Thoracic aorta (tissue), 2 donors: ENCODE results near the gene ATRN. TPM values are rescaled to one million over a fixed set of nuclear protein-coding genes. Genes with fewer than 3 reads are reported as not detected.

Experiments used
- ATAC-seq: fragments of 150-250 bp; one replicate; pipeline ENCODE4 v1.8.0; 2017; ENCODE audit warnings: low read depth; ENCODE audit not compliant: insufficient number of reproducible peaks, low FRiP score
- DNase-seq: peaks from one replicate; pipeline ENCODE4 v3.0.0-alpha.2; 2020; ENCODE audit warnings: low spot score
- H3K27ac ChIP-seq, 2 donors: fragments of 200-600 bp; sonication (generic); 1 replicate in 1 of 2; 2 replicates in 1 of 2; pipeline ENCODE4 v1.5.1; 2016; ENCODE audit warnings: mild to moderate bottlenecking in 2 of 2, moderate library complexity in 2 of 2
- H3K27me3 ChIP-seq: fragments of 200-600 bp; sonication (generic); replicated peaks from 2 replicates; pipeline ENCODE4 v1.6.0; 2016; ENCODE audit warnings: mild to moderate bottlenecking; ENCODE audit not compliant: insufficient read depth
- H3K36me3 ChIP-seq: fragments of 200-600 bp; sonication (generic); one replicate; pipeline ENCODE4 v1.5.1; 2016
- H3K4me1 ChIP-seq, 2 donors: fragments of 200-600 bp; sonication (generic); 1 replicate in 1 of 2; 2 replicates in 1 of 2; pipeline versions ENCODE4 v1.5.1 to v1.6.0; 2016; ENCODE audit warnings: low read depth in 2 of 2, mild to moderate bottlenecking in 1 of 2; ENCODE audit not compliant: control insufficient read depth in 1 of 2
- H3K4me3 ChIP-seq: fragments of 200-600 bp; sonication (generic); 2 replicates; pipeline ENCODE4 v1.5.1; 2016; ENCODE audit warnings: mild to moderate bottlenecking
- H3K9me3 ChIP-seq: fragments of 200-600 bp; sonication (generic); 2 replicates; pipeline ENCODE4 v1.5.1; 2016
- CTCF ChIP-seq: fragments of 200-600 bp; sonication (generic); IDR thresholded peaks from one replicate; pipeline ENCODE4 v1.5.1; 2019; ENCODE audit warnings: antibody characterized with exemption
- total RNA-seq, 2 donors: library from RNA; depleted of rRNA; stranded (reverse); fragments of >200 nt; gene quantifications; one replicate each; pipeline versions ENCODE4 v1.1.0 to v1.2.3, GENCODE V29; 2016

ATRN gene
- total RNA-seq, 2 donors from 2014 or later: 25.0 to 32.9 TPM

- no peak for TF ChIP-seq CTCF
- H3K36me3 ChIP-seq: no peaks in the 10 kb centered on the region
- DNase-seq (no peak), ATAC-seq (no peak)
- H3K27ac ChIP-seq: no peak overlapping the region
- no peaks in the 10 kb centered on the region for H3K9me3 ChIP-seq
- H3K4me3 ChIP-seq: no peak overlapping the region
- H3K27me3 ChIP-seq: no peaks in the 10 kb centered on the region
- peaks cover 0 to 9% of the 10 kb centered on the region in 2 donors for H3K4me1 ChIP-seq
These were observed 188.1 kb downstream of the ATRN start for GRCh38 chr20:3658716-3659491.

- H3K36me3 ChIP-seq: no peaks in the 10 kb centered on the region
- peaks cover 0 to 9% of the 10 kb centered on the region in 2 donors for H3K4me1 ChIP-seq
- ATAC-seq (no peak), DNase-seq (no peak)
- no peaks in the 10 kb centered on the region for H3K27me3 ChIP-seq
- no peaks in the 10 kb centered on the region for H3K9me3 ChIP-seq
- TF ChIP-seq CTCF: no peak
- no peak overlapping the region for H3K4me3 ChIP-seq
- H3K27ac ChIP-seq: no peak overlapping the region
These were observed 188.9 kb downstream of the ATRN start for GRCh38 chr20:3659492-3660261.

DNA sequence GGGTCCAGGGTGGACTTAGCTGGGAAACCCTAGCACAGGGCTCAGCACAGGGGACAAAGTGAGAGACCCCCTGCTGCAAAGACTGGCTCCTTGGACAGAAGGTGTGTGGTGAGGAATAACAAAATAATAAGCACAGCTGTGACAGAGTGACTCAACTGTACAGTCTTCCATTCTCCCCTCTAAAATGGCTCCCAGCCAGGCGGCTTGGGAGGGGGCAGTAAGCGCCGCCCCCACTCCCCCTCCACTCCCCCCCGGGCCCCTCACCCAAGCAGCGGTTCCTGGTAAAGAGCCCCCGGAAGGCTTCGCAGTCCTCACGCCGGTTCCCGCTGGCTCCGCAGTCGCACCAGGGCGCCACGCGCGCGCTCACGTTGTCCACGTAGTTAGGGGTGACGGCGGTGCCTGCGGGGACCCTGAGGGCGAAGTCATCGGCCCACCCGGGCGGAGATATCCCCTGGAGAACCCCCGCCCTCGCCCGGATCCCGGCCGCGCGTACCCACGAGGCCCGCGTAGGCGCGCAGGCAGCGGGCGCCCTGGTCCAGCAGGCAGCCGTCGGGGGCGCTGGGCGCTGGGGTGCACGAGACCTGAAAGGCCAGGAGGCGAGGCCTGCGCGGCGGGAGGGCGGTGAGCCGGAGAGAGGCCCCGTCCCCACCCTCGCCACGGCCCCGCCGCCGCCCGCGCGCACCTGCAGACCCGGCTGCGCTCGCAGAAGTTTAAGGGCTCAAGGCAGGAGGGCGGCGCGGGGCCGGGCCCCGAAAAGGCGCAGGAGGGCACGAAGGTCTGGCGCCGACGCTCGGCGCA, 189.6 kb downstream of the ATRN start:
- Histone ChIP-seq H3K27ac (no peak overlapping the region), H3K9me3 (no peaks in the 10 kb centered on the region), H3K4me3 (no peak overlapping the region), H3K27me3 (no peaks in the 10 kb centered on the region), H3K4me1 (peaks cover 0 to 9% of the 10 kb centered on the region in 2 donors), H3K36me3 (no peaks in the 10 kb centered on the region)
- no peak for DNase-seq
- no peak for ATAC-seq
- TF ChIP-seq CTCF: no peak

- Histone ChIP-seq H3K4me3 (no peak overlapping the region), H3K4me1 (peaks cover 0 to 9% of the 10 kb centered on the region in 2 donors), H3K27me3 (no peaks in the 10 kb centered on the region), H3K36me3 (no peaks in the 10 kb centered on the region), H3K9me3 (no peaks in the 10 kb centered on the region), H3K27ac (no peak overlapping the region)
- DNase-seq: no peak
- ATAC-seq: no peak
- TF ChIP-seq CTCF: no peak
These were observed 190.4 kb downstream of the ATRN start for GRCh38 chr20:3661060-3661813.
